Stimulated activated CD8-positive, alpha-beta memory T cell treated with anti-CD3 and anti-CD28 coated beads, Interleukin-4, amount 100 ng/mL, for 1 hour (primary cell): Measurements from ENCODE around the gene CSNK2A2.

Experiments used
- DNase-seq, 2 donors: peaks; one replicate each; pipeline ENCODE4 v3.0.0-alpha.2; 2020; ENCODE audit warnings: low read depth in 2 of 2, low spot score in 1 of 2

CSNK2A2 gene

GRCh38 chr16:58198022-58198683, at the start of gene CSNK2A2:
Gene CSNK2A2, minus strand, starts transcription at chr16:58198106. Its CDS starts 370 bp downstream, at chr16:58197736.
- DNase-seq, result peak; percentile 23 to 52

- no peak for DNase-seq
Measured at GRCh38 chr16:58243528-58244004, 45.7 kb upstream of the CSNK2A2 start.

- no peak for DNase-seq
Measured at GRCh38 chr16:58236831-58237230, 38.9 kb upstream of the CSNK2A2 start.

GRCh38 chr16:58236231-58236690, 38.4 kb upstream of the CSNK2A2 start:
- DNase-seq, result peak in 1 of 2 donors; percentile 29

- DNase-seq, result no peak
Measured at GRCh38 chr16:58235663-58236062, 37.8 kb upstream of the CSNK2A2 start.

- DNase-seq, result no peak
Measured at GRCh38 chr16:58234831-58235595, 37.1 kb upstream of the CSNK2A2 start.

- DNase-seq, result no peak
Measured at GRCh38 chr16:58230259-58230658, 32.4 kb upstream of the CSNK2A2 start.

- no peak for DNase-seq
Measured at GRCh38 chr16:58226790-58227189, 28.9 kb upstream of the CSNK2A2 start.

GRCh38 chr16:58225965-58226602, 28.2 kb upstream of the CSNK2A2 start:
- DNase-seq, result no peak

- no peak for DNase-seq
Measured at GRCh38 chr16:58222532-58223316, 24.8 kb upstream of the CSNK2A2 start.

GRCh38 chr16:58219432-58219831, 21.5 kb upstream of the CSNK2A2 start:
- DNase-seq, result no peak

- DNase-seq, result no peak
Measured at GRCh38 chr16:58218786-58219185, 20.9 kb upstream of the CSNK2A2 start.

- no peak for DNase-seq
Measured at GRCh38 chr16:58217311-58217925, 19.5 kb upstream of the CSNK2A2 start.

GRCh38 chr16:58212824-58213655, 15.1 kb upstream of the CSNK2A2 start:
- DNase-seq, result no peak

- DNase-seq, result no peak
Measured at GRCh38 chr16:58211846-58212245, 13.9 kb upstream of the CSNK2A2 start.

GRCh38 chr16:58211245-58211644, 13.3 kb upstream of the CSNK2A2 start:
- DNase-seq, result no peak

GRCh38 chr16:58205276-58206036, 7.5 kb upstream of the CSNK2A2 start:
- no peak for DNase-seq

- DNase-seq, result no peak
Measured at GRCh38 chr16:58201163-58201562, 3.3 kb upstream of the CSNK2A2 start.
